Astrocyte of the cerebellum (primary cell): Measurements from ENCODE around the gene CERS3.

Source experiments
- DNase-seq: peaks from one replicate; pipeline ENCODE4 v3.0.0-alpha.2; 2011; ENCODE audit warnings: low read depth
- H3K4me3 ChIP-seq: 2 replicates; pipeline ENCODE4 v1.5.1; 2011; ENCODE audit warnings: mild to moderate bottlenecking, low read depth, low read length, moderate library complexity
- CTCF ChIP-seq: IDR thresholded peaks from 2 replicates; pipeline ENCODE4 v1.5.1; 2012; ENCODE audit warnings: low read length, low read depth, moderate library complexity, mild to moderate bottlenecking; ENCODE audit errors: missing control alignments
- in situ Hi-C: cut with HindIII; loops from 2 replicates; pipeline ENCODE4 v1.10.0; 2017; ENCODE audit warnings: low sequenced_read_pairs

Gene CERS3

GRCh38 chr15:100429116-100429728 is 99.5 kb downstream of the CERS3 start:
- no peak for TF ChIP-seq CTCF
- DNase-seq, result no peak
- in situ Hi-C loops, result no loop called here

GRCh38 chr15:100426937-100427336 is 101.8 kb downstream of the CERS3 start:
- no peak for DNase-seq
- in situ Hi-C loops, result no loop called here
- TF ChIP-seq CTCF, result no peak

More at GRCh38 chr15:100429116-100429728, 99.5 kb downstream of the CERS3 start:
- H3K4me3 ChIP-seq, result no peak overlapping the region

GRCh38 chr15:100405179-100405578 is 123.6 kb downstream of the CERS3 start:
- no peak overlapping the region for H3K4me3 ChIP-seq
- TF ChIP-seq CTCF, result no peak
- DNase-seq, result no peak
- in situ Hi-C loops, result no loop called here

More at GRCh38 chr15:100426937-100427336, 101.8 kb downstream of the CERS3 start:
- H3K4me3 ChIP-seq, result no peak overlapping the region

- DNase-seq, result no peak
- no peak overlapping the region for H3K4me3 ChIP-seq
- in situ Hi-C loops, result no loop called here
- no peak for TF ChIP-seq CTCF
These were observed 127.8 kb downstream of the CERS3 start for GRCh38 chr15:100400996-100401395.

GRCh38 chr15:100394736-100395440 is 133.9 kb downstream of the CERS3 start:
- no peak overlapping the region for H3K4me3 ChIP-seq
- in situ Hi-C loops, result no loop called here
- no peak for TF ChIP-seq CTCF
- DNase-seq, result no peak

- in situ Hi-C loops, result no loop called here
- no peak for TF ChIP-seq CTCF
- H3K4me3 ChIP-seq, result no peak overlapping the region
- DNase-seq, result no peak
These were observed 135.7 kb downstream of the CERS3 start for GRCh38 chr15:100393008-100393407.
